ENCODE results near the gene OR51E1.

OR51E1 gene

GRCh38 chr11:4658629-4659445 lies 15.1 kb downstream of the OR51E1 start:
- Histone ChIP-seq H2AFZ (ENCODE audit: low read length) (no peak overlapping the region), H3K4me3 (ENCODE audit: low read length, poor library complexity, severe bottlenecking) (no peak overlapping the region), H3K9me3 (ENCODE audit: insufficient read depth, low read depth, low read length) (no peaks in the 10 kb centered on the region), H3K79me2 (ENCODE audit: insufficient read depth, low read length) (no peaks in the 10 kb centered on the region), H3F3A (ENCODE audit: low read depth) (no peaks in the 10 kb centered on the region), H4K20me1 (ENCODE audit: insufficient read depth, low read length, poor library complexity, severe bottlenecking) (no peaks in the 10 kb centered on the region), H3K36me3 (ENCODE audit: insufficient read depth, low read length) (no peaks in the 10 kb centered on the region), H3K27me3 (ENCODE audit: insufficient read depth, low read length, poor library complexity, severe bottlenecking) (no peaks in the 10 kb centered on the region), H3K9me2 (replicated peaks; ENCODE audit: low read depth, low read length) (no peaks in the 10 kb centered on the region), H3K4me1 (ENCODE audit: insufficient read depth, low read length, poor library complexity, severe bottlenecking) (no peaks in the 10 kb centered on the region), H3K9ac (ENCODE audit: low read depth, low read length, poor library complexity, severe bottlenecking) (no peak overlapping the region), H3K4me2 (ENCODE audit: low read depth, low read length, poor library complexity, severe bottlenecking) (no peak overlapping the region)
- TF ChIP-seq EZH2phosphoT487 (IDR thresholded peaks at IDR 0.05; ENCODE audit: borderline replicate concordance), result no peak
- TF ChIP-seq CTCF (conservative IDR thresholded peaks at IDR 0.05; ENCODE audit: low read length), result no peak

DNA sequence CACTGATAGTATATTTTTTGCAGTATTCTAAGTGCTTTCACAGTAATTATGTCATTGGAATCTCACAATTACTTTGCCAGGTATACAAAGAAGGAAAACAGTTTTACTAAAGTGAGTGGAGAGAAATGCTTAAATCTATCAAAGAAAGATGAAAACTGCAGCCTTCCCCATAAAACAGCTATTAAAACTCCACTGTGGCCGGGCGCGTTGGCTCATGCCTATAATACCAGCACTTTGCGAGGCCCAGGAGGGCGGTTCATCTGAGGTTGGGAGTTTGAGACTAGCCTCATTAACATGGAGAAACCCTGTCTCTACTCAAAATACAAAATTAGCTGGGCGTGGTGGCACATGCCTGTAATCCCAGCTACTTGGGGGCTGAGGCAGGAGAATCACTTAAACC lies 19.1 kb downstream of the OR51E1 start:
- Histone ChIP-seq H3K79me2 (ENCODE audit: insufficient read depth, low read length) (no peaks in the 10 kb centered on the region), H3K27me3 (ENCODE audit: insufficient read depth, low read length, poor library complexity, severe bottlenecking) (no peaks in the 10 kb centered on the region), H3K36me3 (ENCODE audit: insufficient read depth, low read length) (no peaks in the 10 kb centered on the region), H3K9me3 (ENCODE audit: insufficient read depth, low read depth, low read length) (no peaks in the 10 kb centered on the region), H3F3A (ENCODE audit: low read depth) (no peaks in the 10 kb centered on the region), H2AFZ (ENCODE audit: low read length) (no peak overlapping the region), H3K9me2 (replicated peaks; ENCODE audit: low read depth, low read length) (no peaks in the 10 kb centered on the region), H3K9ac (ENCODE audit: low read depth, low read length, poor library complexity, severe bottlenecking) (no peak overlapping the region), H3K4me1 (ENCODE audit: insufficient read depth, low read length, poor library complexity, severe bottlenecking) (no peaks in the 10 kb centered on the region), H3K4me2 (ENCODE audit: low read depth, low read length, poor library complexity, severe bottlenecking) (peak overlapping the region; percentile 28), H4K20me1 (ENCODE audit: insufficient read depth, low read length, poor library complexity, severe bottlenecking) (no peaks in the 10 kb centered on the region), H3K4me3 (ENCODE audit: low read length, poor library complexity, severe bottlenecking) (no peak overlapping the region)
- TF ChIP-seq CTCF (conservative IDR thresholded peaks at IDR 0.05; ENCODE audit: low read length) (no peak), EZH2phosphoT487 (IDR thresholded peaks at IDR 0.05; ENCODE audit: borderline replicate concordance) (no peak)

GRCh38 chr11:4664183-4664582 lies 20.4 kb downstream of the OR51E1 start:
- Histone ChIP-seq H3K9me3 (ENCODE audit: insufficient read depth, low read depth, low read length) (no peaks in the 10 kb centered on the region), H3F3A (ENCODE audit: low read depth) (no peaks in the 10 kb centered on the region), H3K4me1 (ENCODE audit: insufficient read depth, low read length, poor library complexity, severe bottlenecking) (no peaks in the 10 kb centered on the region), H3K9me2 (replicated peaks; ENCODE audit: low read depth, low read length) (no peaks in the 10 kb centered on the region), H2AFZ (ENCODE audit: low read length) (no peak overlapping the region), H3K4me3 (ENCODE audit: low read length, poor library complexity, severe bottlenecking) (no peak overlapping the region), H3K79me2 (ENCODE audit: insufficient read depth, low read length) (no peaks in the 10 kb centered on the region), H4K20me1 (ENCODE audit: insufficient read depth, low read length, poor library complexity, severe bottlenecking) (no peaks in the 10 kb centered on the region), H3K4me2 (ENCODE audit: low read depth, low read length, poor library complexity, severe bottlenecking) (no peak overlapping the region), H3K9ac (ENCODE audit: low read depth, low read length, poor library complexity, severe bottlenecking) (no peak overlapping the region), H3K27me3 (ENCODE audit: insufficient read depth, low read length, poor library complexity, severe bottlenecking) (no peaks in the 10 kb centered on the region), H3K36me3 (ENCODE audit: insufficient read depth, low read length) (no peaks in the 10 kb centered on the region)
- TF ChIP-seq EZH2phosphoT487 (IDR thresholded peaks at IDR 0.05; ENCODE audit: borderline replicate concordance), result no peak
- no peak for TF ChIP-seq CTCF (conservative IDR thresholded peaks at IDR 0.05; ENCODE audit: low read length)

All from Loucy (cell line).